Caki2 (cell line): Measurements from ENCODE around the gene ADRB1. TPM values are rescaled to one million over a fixed set of nuclear protein-coding genes. Genes with fewer than 3 reads are reported as not detected.

Experiments
- DNase-seq: peaks from one replicate; pipeline ENCODE4 v3.0.0-alpha.2; 2015; ENCODE audit warnings: low read depth
- in situ Hi-C: cut with HindIII; loops from 2 replicates; pipeline ENCODE4 v1.10.0; 2016; ENCODE audit warnings: low sequenced_read_pairs, low pct_unique_long_range_greater_than_20kb, mixed read lengths
- total RNA-seq: library from RNA; depleted of rRNA; stranded (reverse); fragments of >200 nt; shearing (Covaris generic); gene quantifications from 2 replicates; pipeline ENCODE4 v1.2.3, GENCODE V29; 2014; ENCODE audit warnings: low replicate concordance; rRNA removed

The ADRB1 gene
- total RNA-seq, result 0.30 TPM in 1 of 2 replicates, not detected in the other

- peak; percentile 30 for DNase-seq
- in situ Hi-C loops, result no loop called here
These were observed at the start of gene ADRB1 for GRCh38 chr10:114043532-114044246. Gene ADRB1 (plus strand): TSS chr10:114043866. CDS start chr10:114044133, 267 bp downstream.

DNA sequence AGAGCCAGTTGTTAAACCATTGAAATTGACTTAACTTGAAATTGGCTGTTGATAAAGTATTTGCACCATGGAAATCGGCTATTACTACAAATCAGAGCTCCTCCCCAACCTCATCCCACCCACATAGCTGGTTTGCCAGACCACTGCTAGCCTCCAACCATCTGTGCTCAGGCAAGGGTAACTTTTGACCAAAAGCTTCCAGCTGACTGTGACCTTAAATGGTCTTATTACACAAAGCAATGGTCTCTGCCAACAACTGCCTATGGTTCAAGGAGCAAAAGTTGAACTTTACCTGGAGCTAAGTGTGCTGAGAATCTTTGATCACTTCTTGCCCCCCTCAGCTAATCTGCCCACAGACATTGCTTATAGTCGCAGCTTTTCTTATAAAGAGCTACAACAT is 48.5 kb upstream of the ADRB1 start:
- no peak for DNase-seq
- in situ Hi-C loops, result no loop called here

GRCh38 chr10:113997428-113997827 is 46.2 kb upstream of the ADRB1 start:
- in situ Hi-C loops, result no loop called here
- no peak for DNase-seq

DNA sequence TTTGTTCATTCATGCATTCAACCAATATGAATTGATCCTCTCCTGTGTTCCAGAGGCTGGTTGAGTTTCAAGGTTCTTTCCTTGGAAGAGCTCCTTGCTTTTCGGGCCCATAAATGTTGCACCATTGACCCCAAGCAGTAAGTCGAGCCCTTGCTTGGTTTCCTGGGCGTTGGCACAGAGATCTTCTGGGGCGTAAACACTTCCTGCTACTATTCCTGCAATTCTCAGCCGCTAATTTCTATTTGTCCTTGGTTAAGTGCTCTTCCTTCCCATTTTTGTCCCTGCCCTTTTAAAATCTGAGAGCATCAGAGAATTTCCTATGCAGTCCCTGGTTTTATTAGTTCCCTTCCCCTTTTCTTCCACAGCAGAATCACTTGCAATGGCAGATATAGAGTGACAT is 44.1 kb upstream of the ADRB1 start:
- no peak for DNase-seq
- in situ Hi-C loops, result no loop called here

GRCh38 chr10:114000457-114001010 is 43.1 kb upstream of the ADRB1 start:
- no peak for DNase-seq
- in situ Hi-C loops, result no loop called here

GRCh38 chr10:114002422-114002821 is 41.2 kb upstream of the ADRB1 start:
- in situ Hi-C loops, result no loop called here
- no peak for DNase-seq

DNA sequence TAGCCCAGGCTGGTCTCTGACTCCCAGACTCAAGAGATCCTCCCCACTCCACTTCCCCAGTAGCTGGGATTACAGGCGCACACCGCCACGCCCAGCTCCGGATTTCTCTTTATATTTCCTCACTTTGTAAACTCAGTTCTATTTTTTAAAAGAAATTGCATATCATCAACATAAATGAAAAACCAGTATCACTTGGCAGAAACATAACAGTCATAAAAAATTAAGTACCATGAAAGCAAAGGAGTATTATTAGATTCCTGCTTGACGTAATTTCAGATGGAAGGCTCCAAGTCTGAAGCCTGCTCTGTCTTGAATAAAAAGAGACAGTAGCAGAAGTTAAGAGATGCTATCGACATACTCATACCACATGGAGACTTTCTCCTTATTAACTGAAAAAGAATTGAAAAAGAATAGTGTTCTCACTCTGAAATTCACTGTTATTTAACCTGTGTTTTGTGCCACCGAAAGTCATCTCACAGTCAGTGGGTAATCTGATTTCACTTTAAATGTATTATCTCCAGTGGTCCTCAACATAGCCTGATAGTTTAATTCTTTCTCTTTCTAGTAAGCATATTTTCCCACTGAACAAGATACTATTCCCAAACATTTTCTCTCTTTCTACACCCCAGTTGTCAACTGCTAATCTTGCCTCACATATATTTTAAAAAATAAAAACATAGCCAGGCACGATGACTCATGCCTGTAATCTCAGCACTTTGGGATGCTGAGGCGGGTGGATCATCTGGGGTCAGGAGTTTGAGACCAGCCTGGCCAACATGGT is 40.3 kb upstream of the ADRB1 start:
- no peak for DNase-seq
- in situ Hi-C loops, result no loop called here

GRCh38 chr10:114009281-114009996 is 34.2 kb upstream of the ADRB1 start:
- DNase-seq, result peak; percentile 41
- in situ Hi-C loops, result no loop called here

- in situ Hi-C loops, result no loop called here
- no peak for DNase-seq
These were observed 33.4 kb upstream of the ADRB1 start for GRCh38 chr10:114010316-114010715.

DNA sequence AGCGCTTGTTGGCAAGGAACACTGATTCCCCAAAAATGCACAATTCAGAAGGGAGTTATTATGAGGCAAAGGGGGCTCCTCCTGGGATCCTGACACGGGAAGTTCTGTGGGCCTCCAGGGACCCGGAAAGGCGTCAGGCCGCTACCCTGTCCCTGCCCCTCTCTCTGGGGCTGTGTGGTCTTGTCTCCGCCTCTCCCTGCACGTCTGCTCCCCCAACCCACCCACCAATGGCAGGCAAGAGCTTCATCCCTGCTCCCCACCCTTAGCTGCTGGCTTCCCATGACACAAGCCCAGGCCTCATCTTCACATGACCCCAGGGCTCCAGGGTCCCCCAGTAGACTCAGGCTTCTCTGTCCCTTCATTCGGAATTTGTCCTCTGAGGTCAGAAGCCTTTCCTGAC is 31.0 kb upstream of the ADRB1 start:
- in situ Hi-C loops, result no loop called here
- DNase-seq, result no peak

DNA sequence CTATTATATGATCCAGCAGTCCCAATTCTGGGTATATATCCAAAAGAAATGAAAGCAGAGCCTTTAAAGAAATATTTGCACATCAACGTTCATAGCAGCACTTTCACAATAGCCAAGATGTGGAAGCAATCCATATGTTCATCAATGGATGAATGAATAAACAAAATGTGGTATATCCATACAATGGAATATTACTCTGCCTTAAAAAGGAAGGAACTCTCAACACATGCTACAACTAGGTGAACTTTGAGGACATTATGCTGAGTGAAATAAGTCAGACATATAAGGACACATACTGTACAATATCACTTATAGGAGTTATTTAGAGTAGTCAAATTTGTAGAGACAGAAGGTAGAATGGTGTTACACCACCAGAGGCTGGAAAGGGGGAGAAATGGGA is 28.0 kb upstream of the ADRB1 start:
- DNase-seq, result no peak
- in situ Hi-C loops, result no loop called here

DNA sequence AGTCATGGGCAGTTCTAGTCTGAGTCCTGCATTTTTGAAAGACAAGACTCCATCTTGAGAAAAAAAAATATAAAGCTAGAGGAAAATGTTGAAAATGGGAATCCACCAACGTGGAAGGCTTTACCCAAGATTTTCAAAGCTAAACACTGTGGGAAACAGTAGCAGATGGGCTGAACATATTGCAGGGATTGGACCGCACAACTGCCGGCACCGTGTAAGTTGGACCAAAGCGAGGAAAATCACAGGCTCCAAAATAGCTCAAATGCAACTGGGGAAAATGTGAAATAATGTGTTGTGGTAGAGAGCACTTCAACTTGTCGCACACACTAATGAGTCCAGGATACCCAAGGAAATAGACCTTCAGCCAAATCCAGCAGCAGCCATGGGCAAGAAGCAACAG is 26.4 kb upstream of the ADRB1 start:
- no peak for DNase-seq

DNA sequence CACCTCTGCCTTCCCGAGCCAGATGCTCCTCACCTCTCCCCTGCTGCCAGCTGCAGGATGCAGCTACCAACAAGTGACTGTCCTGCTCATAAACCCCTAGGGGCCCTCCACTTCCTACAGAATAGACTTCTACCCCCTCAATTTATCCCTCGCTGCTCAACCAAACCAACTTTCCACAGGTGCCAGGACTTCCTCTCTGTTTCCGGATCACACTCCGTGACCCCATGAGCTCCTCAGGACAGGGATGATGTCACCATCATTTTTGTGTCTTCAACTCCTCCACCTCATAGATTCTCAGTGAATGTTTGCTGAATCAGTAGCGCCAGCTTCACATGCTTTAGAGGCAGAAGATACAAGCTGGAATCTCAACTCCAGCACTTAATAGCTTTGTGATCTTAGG is 25.8 kb upstream of the ADRB1 start:
- no peak for DNase-seq
- in situ Hi-C loops, result no loop called here

More for the DNA sequence above, 26.4 kb upstream of the ADRB1 start:
- in situ Hi-C loops, result no loop called here

GRCh38 chr10:114019226-114019625 is 24.4 kb upstream of the ADRB1 start:
- no peak for DNase-seq
- in situ Hi-C loops, result no loop called here

DNA sequence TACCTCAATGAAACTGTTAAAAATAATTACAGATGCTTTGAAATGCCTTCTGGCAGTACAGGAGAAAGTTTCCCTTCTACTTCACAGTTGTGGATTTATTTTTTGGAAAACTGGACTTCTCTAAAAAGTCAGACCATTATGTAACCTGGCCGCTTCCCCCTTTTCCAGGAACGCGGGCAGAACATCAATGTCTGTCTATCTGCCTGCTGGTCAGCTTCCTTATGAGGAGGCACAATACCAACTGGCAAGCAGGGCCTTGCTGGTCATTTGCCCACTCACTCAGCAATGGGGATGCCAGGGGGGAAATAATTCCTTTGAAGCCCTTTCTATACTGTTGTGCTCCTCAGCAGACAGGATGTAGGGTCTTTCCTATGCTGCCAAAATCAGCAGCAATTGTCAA is 22.5 kb upstream of the ADRB1 start:
- no peak for DNase-seq
- in situ Hi-C loops, result no loop called here

- DNase-seq, result no peak
- in situ Hi-C loops, result no loop called here
These were observed 21.7 kb upstream of the ADRB1 start for GRCh38 chr10:114021717-114022680.

DNA sequence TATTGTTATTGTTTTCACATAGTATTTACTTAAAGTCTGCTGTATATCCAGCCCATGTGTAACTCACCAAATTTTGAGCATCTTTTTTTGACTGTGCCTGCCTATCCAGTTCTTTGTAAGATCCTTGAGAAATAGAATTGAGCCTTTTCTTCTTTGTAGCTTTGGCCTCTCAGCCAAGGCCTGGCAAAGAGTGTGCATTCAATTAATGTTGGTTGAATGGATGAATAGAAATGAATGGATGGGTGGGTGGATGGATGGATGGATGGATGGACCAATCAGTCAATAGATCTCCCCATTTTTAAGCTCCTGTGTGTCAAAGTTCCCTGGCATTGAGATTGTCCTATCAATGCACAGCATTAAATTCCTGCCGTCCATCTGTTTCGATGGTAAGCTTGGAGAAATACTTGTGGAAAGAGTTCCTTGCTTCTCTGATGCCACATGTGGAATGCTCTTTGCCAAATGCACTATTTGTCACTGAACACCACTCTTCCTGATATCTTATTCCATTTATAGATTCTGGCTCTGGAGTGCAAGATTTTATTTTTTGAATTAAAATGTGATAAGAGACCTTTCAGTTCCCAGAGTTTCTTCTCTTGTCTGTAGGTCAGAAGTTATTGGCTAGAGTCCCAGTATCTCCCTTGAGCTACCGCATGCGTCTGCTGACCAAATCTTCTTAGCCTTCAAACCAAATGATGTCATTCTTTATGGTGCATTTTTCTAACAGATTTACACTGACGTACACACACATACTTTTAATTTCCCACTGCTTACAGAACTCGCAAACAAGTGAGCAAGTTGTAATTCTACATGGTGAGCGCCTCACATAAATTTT is 20.7 kb upstream of the ADRB1 start:
- no peak for DNase-seq
- in situ Hi-C loops, result no loop called here
